GM19099 (cell line): Measurements from ENCODE around the gene UBE2L5.
A peak's percentile ranks its signal among the peaks of the same experiment; 100 is the strongest.

Experiments
- POLR2A ChIP-seq: IDR thresholded peaks from 3 replicates; pipeline ENCODE4 v1.6.1; 2011; ENCODE audit warnings: low read depth; ENCODE audit not compliant: insufficient read length; ENCODE audit errors: extremely low read depth

UBE2L5 gene

DNA sequence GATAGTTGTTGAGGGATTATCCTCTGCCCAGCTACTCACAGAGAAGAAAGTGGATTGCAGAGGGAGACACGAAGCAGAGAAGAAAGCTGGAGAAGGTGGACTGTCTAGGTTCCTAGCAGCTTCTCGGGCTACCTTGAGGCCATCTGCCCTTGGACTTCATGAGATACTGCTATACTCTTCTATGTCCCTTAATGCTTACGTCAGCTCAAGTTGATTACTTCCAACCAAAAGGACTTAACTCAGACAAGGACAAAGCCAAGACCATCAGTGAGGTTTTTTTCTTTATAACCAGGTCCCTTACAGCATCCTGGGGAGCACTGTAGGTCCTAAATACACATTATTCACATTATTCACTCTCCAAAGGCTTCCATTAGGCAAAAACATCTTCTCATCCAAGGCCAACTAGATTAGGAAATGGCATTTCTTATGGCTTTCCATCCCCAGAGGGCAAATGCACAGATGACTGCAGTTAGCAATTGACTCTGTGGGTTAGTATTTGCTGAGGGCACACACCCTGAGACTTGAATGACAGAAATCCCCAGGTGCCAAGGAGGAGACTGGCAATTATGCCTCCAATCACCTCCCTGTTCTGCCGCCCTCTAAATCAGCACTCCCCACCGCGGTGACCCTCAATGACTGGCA, 4.1 kb upstream of the UBE2L5 start:
- no peak for TF ChIP-seq POLR2A

- no peak for TF ChIP-seq POLR2A
Observed at GRCh38 chr13:30418717-30419459, 3.4 kb upstream of the UBE2L5 start.

- TF ChIP-seq POLR2A, result peak; percentile 31
Observed at GRCh38 chr13:30421093-30422053, 920 bp upstream of the UBE2L5 start.

DNA sequence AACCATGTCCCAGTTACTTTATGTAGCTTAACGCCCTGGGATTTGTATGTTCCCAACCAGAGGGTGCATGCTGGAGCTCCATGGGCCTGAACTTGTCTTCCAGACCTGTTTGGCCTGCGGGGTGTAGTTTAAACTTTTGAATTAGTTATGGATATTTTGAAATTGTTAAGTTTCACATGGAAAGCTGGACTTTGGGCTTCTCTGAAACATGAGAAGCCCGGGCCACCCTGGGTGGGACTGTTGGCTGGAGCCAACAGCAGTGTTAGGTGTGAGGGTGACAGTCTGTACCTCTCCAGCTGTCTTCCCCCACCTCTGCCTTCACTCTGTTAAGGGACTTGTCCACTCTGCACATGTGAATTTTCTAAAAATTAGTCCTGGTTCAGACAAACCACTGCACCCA, 1.6 kb downstream of the UBE2L5 start:
- TF ChIP-seq POLR2A, result no peak

DNA sequence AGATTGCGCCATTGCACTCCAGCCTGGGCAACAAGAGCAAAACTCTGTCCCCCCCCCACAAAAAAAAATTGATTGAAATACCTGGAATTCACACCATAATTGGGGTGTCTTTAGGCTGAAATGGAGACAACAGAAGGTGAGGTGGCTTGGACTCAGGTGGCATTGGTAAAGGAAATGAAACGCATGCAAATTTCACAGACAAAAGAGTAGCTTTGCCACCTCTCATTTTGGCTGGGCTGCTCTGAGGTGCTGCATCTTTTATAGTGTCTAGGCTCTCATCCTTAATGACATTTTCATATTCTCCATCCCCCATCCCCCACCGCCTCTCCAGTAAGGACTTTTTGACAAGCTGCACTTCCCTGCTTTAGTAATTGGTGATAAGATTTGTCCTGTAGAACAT, 6.9 kb downstream of the UBE2L5 start:
- peak; percentile 23 for TF ChIP-seq POLR2A

DNA sequence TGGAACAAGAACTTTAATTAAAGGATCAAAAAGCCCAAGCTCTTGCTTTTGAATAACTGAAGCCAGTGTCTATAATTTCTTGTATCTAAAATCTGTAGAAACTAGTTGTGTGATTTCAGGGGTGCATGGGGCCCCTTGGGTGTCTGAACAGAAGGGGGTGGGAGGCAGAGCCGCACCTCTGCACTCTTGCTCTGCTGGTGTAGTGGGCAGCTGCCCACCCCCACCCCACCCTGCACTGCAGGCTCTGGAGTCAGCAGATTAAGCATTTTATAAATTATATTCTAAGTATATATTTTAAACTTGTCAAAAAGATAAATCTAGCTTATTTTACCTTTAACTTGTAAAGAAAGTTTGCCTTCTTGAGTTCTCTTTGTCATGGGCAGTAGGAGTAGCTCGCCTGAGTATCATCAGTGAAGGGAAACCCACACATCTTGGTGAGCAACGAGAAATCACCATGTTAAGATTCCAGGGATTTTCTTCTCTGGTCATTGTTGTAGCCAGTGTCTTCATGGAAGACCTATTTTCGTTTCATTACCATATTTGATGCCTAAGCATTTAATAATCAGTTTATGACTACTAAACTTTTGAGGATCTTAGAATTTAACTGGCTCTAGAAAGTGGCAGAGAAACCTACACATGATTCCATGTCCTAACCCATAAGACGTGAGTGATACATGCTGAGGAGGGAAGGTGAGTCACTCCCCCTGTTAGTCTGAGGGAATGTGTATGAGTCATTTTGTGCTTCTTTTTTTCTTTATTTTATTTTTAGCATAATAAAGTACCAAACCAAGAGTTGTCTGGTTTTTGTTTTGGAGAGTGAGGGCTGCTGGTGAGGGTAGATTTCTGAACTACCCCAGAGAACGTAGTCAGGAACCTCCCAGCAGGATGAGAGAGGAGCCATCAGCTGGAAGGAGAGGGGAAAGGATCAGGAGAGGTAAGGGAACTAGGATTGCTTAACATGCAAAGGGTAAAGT, 7.7 kb downstream of the UBE2L5 start:
- TF ChIP-seq POLR2A, result no peak

DNA sequence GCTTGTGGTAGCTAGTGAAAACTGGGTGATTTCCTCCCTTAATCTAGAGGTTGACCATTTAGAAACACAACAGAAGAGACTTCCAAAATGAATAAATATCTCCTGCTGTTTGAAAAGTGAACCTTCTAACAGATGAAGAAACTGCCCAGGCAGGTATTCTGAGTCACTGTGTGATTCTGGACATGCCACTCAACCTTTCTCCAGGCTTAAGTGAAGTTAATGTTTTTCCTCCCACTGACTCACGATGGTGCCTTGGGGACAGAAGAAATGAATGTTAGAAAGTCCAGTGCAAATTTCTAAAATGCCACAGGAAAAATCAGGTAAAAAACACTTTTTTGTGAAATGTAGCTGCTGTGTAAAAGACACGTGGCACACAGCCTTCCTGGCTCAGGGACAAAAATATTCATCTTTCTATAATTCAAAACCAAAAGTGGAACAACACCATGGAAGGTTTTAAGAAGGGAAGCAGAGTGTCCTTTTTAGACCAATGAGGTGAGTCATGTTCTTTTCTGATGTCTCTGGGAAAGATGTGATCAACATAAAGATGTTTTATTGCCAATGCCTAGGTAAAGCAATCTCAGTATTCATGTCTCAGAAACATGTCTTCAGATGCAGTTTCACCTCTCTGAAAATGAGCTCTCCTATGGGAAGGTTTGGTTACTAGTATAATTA, 9.1 kb downstream of the UBE2L5 start:
- no peak for TF ChIP-seq POLR2A

GRCh38 chr13:30435911-30436451, 13.7 kb downstream of the UBE2L5 start:
- TF ChIP-seq POLR2A, result no peak

- TF ChIP-seq POLR2A, result no peak
Observed at GRCh38 chr13:30437177-30437576, 14.9 kb downstream of the UBE2L5 start.

- TF ChIP-seq POLR2A, result no peak
Observed at GRCh38 chr13:30438286-30438685, 16.0 kb downstream of the UBE2L5 start.

GRCh38 chr13:30440910-30441703, 18.8 kb downstream of the UBE2L5 start:
- TF ChIP-seq POLR2A, result peak; percentile 30

- TF ChIP-seq POLR2A, result no peak
Observed at GRCh38 chr13:30442926-30443325, 20.6 kb downstream of the UBE2L5 start.

- TF ChIP-seq POLR2A, result peak; percentile 69
Observed at GRCh38 chr13:30443957-30444404, 21.7 kb downstream of the UBE2L5 start.

GRCh38 chr13:30446126-30446500, 23.8 kb downstream of the UBE2L5 start:
- no peak for TF ChIP-seq POLR2A
